Subcutaneous adipose tissue (tissue), 4 donors: ENCODE measurements around the gene NF2. TPM values are rescaled to one million over a fixed set of nuclear protein-coding genes. Genes with fewer than 3 reads are reported as not detected.

Experiments used
- total RNA-seq, 4 donors: library from RNA; depleted of rRNA; stranded (reverse); fragments of >200 nt; gene quantifications; one replicate each; pipeline ENCODE4 v1.1.0, GENCODE V29; 2016
- TF ChIP-seq, protein P1 (sequence below): fragments of 450-650 bp; IDR thresholded peaks from one replicate; pipeline ENCODE4 v1.5.1; 2016; ENCODE audit warnings: low read depth, mild to moderate bottlenecking, control low read depth, antibody characterized with exemption, moderate library complexity

NF2 gene
- total RNA-seq, 4 donors from 2014 or later = 18.9 to 28.6 (median 20.7) TPM

GRCh38 chr22:29650370-29650769 lies 46.9 kb downstream of the NF2 start:
- TF ChIP-seq, protein P1, sequence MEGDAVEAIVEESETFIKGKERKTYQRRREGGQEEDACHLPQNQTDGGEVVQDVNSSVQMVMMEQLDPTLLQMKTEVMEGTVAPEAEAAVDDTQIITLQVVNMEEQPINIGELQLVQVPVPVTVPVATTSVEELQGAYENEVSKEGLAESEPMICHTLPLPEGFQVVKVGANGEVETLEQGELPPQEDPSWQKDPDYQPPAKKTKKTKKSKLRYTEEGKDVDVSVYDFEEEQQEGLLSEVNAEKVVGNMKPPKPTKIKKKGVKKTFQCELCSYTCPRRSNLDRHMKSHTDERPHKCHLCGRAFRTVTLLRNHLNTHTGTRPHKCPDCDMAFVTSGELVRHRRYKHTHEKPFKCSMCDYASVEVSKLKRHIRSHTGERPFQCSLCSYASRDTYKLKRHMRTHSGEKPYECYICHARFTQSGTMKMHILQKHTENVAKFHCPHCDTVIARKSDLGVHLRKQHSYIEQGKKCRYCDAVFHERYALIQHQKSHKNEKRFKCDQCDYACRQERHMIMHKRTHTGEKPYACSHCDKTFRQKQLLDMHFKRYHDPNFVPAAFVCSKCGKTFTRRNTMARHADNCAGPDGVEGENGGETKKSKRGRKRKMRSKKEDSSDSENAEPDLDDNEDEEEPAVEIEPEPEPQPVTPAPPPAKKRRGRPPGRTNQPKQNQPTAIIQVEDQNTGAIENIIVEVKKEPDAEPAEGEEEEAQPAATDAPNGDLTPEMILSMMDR = no peak

- TF ChIP-seq, protein P1 = no peak
Observed at GRCh38 chr22:29651652-29652051, 48.2 kb downstream of the NF2 start.

DNA sequence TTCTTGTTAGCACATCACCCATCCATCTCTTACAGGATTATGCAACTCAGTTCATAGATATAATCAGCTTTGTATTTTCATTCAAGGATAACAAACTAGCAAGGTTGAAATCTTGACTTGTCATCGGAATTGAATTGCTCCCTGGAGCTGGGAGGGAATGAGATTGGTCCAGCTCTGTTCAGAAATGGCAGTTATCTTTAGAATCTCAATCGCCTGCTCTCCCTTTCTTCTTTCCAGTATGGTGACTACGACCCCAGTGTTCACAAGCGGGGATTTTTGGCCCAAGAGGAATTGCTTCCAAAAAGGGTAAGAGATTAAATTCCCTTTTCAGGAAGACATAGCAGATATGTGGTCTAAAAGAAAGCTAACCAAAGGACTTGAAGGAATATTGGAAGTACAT lies 51.0 kb downstream of the NF2 start:
- TF ChIP-seq, protein P1 = no peak

DNA sequence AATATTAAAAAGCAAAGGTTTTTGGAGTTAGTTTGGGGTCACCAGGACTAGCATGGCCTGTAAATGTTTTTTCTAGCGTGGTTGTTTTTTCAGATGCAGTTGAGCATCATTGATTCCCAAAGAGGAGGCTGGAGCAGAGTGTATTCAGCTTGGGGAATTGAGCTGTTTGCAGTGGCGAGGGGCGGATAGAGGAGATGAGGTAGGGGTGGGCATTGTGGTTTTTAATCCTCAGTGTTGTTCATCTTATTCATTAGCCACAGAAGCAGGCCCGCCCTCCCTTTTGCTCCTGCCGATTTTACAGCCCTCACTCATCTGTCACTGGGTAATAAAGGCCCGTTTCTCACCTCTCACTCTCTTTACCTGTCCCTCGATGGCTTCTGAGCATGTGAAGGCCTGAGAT lies 51.4 kb downstream of the NF2 start:
- TF ChIP-seq, protein P1 = no peak

- TF ChIP-seq, protein P1 = no peak
Observed at GRCh38 chr22:29658176-29658575, 54.7 kb downstream of the NF2 start.

DNA sequence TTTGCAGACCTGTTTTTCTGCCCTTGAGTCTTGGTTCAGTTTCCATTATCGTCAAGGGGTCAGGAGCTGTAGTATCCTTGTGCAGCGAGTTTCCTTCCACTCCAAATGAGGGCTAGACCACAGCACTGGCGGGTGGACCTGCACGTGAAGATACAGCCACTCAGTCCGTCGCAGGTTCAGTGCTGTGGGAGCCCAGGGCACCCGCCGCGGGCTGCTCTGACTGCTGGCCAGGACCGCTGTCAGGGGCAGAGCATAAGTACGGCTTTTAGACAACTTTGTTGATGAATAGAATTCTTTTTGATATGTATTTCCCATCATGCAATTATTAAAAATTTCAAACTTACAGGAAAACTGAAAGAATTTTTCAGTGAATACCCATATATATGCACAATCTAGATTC lies 56.6 kb downstream of the NF2 start:
- TF ChIP-seq, protein P1 = no peak

- TF ChIP-seq, protein P1 = no peak
Observed at GRCh38 chr22:29661336-29661735, 57.9 kb downstream of the NF2 start.
